GM21515 (cell line): Measurements from ENCODE around the gene MARK3.
"Not testable (repeated sequence)": the region's sequence is repeated elsewhere in the genome, so short reads cannot be mapped to it uniquely, and the experiment has no call there.

Experiments
- ATAC-seq: cut with Tn5 transposase; IDR thresholded peaks from one replicate; pipeline ENCODE4 v1.9.1; 2021; ENCODE audit not compliant: unreplicated experiment

MARK3 gene

DNA sequence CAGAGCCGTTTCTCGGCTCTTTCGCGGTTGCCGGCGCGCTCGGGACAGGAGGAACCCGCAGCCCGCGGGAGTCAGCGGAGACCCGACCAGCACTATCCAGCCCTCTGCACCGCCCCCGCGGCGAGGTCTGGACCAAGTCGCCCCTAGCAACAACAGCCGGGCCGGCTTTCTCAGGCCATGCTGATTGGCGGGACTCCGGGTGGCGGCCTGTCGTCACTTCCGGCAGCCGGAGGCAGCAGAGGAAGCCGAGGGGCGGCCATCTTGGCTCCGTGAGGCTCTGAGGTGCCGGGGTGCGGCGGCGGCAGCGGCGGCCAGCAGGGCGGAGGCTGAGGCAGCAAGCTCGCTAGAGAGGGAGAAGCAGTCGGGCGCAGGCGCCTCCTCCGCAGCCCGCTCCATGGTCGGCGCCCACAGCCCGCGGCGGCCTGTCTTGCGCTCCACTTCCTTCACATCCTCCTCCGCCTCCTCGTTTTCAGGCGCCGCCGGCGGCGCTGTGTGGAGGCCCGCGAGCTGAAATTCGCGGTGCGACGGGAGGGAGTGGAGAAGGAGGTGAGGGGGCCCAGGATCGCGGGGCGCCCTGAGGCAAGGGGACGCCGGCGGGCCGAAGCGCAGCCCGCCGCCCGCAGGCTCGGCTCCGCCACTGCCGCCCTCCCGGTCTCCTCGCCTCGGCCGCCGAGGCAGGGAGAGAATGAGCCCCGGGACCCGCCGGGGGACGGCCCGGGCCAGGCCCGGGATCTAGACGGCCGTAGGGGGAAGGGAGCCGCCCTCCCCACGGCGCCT is at the start of gene MARK3:
MARK3 (plus strand) TSS at position 264 of the 777 bp plus-strand sequence. CDS start 615 bp downstream, outside the sequence.
- ATAC-seq, result peak; percentile 93

DNA sequence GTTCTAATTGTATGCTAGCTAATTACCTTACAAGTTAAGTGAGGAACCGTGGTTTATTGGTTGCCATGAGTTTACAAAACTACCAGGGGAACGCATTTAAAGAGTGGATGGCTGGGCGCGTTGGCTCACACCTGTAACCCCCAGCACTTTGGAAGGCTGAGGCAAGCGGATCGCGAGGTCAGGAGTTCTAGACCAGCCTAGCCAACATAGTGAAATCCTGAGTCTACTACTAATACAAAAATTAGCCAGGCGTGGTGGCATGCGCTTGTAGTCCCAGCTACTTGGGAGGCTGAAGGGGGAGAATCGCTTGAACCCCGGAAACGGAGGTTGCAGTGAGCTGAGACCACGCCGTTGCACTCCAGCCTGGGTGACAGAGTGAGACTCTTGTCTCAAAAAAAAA is 49.0 kb upstream of the MARK3 start:
- ATAC-seq, result no peak

DNA sequence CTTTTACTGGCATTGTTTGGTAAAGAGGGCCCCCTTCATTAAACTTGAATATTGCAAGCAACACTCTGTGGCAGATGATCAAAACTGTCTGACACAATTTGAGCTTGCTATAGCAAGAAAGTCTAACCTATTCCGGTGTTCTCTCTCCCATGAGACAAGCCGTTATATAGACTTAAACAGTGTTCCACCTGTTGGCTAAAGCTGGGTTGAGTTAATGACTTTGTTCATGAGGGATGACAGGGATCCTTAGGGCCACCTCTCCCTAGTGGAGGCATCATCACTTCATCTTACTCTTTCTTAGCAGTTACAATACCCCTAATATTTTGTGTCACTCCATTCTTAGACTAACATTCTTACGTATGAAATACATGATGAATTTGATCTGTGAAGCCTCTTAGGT is 47.4 kb upstream of the MARK3 start:
- no peak for ATAC-seq

DNA sequence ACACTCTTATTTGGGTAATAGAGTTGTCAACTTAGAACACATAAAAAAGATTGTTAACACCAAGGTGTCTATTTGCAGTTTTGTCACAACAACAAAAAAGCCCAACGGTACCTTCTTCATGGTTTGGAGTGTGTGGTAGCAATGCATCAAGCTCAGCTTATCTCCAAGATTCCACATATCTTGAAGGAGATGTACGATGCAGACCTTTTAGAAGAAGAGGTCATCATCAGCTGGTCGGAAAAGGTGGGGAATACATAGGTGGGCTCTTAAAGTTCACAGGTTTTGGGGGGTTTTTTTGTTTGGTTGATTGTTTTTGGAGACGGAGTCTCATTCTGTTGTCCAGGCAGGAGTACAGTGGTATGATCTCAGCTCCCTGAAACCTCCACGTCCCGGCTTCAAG is 45.7 kb upstream of the MARK3 start:
- no peak for ATAC-seq

DNA sequence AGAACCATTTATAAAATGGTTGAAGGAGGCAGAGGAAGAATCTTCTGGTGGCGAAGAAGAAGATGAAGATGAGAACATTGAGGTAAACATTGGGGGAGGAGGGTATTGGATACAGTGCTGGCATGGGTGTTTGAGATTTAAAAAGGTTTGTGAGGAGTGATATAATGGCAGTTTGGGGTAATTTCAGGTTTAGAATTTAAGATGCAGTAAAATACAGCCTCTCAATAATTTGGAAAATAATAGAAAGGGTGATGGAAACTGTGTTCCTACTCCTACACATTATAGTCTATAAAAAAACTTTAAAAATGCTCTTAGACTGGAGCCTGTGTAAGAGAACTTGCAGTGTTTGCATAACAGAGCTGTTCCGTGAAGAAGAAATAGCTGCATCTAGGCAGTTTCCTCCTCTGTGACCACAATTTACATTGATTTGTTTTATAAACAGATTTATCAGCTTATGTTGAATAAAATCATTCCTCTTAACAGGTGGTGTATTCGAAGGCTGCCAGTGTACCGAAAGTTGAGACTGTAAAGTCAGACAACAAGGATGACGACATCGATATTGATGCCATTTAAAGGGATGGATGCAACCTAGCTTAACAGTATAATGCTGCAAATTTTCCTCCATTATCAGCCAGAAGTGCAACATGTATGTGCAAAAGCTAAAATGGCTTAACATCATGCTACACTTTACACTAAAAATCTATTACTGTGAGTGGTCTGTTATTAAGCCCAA is 44.6 kb upstream of the MARK3 start:
- ATAC-seq, result no peak

DNA sequence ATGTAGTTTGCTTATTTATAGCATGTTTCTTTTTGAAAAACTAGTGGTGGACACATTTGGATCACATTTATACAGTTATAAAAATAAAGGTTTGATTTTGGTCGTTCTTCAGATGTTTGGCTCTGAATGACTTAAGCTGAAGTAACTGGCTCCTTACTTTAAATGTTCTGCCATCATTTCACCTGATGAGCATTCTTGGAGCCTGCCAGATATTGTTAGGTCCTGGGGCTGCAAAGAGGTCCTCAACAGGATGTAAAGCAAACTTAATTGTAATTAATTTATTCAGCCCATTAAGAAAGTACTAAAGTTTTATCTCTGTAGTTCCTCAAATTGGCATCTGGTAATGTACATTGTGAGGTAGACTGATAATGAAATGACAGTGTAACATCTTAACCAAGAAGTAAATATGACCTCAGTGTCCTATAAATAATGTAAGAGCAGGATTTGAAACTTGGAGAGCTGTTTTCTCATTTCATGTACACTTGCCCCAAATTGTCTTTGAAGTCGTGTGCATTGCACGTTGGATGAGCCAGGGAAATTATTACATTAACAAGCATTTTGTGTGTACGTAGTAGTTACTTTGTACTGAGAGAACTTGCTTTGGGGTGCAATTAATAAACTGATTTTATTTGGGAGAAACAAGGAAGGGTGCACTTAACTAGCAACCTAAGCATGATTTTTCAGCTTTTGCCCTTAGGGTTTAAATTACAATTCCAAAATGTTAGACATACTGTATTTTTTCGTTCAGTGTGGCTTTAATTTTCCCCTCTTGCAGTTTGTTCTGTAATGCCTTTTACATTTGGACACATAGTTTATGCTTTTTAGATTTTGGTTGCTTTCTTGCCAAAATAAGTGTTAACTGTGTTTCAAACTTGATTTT is 43.7 kb upstream of the MARK3 start:
- ATAC-seq, result no peak

DNA sequence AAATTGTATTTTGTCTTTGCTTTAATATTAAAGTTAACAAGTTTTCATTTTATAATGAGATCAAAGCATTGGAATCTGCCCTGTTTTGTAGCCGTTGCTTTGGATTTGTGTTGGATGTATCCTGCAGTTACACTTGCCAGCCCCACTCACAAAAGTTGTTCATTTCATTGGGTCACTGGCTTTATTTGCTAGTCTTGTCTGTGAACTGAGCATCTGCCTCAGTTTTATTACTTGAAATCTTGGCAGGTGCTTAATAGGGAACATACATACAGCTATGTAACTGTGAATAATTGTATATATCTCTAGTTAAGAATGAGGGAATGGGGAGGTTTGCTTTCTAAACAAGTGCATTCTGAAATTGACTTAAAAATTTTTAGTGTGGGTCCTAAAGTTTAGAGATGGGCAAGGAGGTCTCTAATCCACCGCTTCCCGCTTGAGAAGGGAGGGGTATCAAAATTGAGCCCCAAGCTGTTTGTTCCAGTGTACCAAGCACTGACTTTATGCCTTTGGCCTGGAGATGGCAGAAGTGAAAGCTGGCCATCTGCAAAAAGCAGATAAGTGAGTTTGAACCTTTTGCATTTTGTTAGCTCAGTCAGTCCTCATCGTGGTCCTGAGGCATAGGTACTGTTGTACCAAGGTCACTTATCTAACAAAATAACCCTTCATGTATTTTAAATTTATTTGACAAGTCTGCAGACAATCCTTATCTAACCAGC is 41.9 kb upstream of the MARK3 start:
- no peak for ATAC-seq

DNA sequence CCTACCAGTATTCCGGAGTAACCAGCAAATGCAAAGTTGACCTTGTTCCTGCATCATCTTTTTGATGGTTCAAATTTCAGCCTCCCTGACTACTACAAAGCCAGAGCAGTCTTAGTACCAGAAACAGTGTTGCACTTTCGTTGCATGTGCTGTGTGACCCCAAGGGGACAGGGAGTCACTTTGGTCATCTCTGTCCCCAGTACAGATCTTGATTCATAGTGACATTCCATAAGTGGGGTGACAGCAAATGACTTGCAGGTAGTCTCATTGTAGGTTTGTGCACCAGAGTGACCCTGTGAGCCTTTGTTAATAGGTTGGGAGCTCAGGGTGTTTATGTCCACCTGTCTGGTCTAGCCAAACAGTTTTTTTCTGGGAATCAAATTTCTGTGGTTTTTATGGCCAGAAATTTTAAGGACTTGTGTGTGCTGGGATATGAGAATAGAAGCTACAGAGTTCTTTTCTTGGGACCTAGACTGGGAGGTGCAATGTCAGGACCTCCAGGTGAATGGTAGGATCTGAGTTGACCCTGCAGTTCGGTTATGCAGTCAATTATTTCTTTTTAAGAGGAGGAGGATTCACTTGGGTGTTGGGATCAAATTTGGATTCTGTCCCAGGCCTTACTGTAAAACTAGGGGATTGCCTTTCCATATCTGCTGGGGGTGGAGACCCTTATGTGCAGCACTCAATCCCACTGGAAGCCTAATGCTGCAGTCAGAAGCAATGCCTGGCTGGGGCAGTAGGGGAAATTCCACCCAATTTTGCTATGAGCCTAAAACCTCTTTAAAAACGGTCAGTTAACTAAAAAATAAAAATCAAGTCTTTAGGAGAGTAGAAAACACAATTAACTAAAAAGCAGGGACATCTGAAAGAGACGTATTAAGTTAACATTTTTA is 41.1 kb upstream of the MARK3 start:
- no peak for ATAC-seq

DNA sequence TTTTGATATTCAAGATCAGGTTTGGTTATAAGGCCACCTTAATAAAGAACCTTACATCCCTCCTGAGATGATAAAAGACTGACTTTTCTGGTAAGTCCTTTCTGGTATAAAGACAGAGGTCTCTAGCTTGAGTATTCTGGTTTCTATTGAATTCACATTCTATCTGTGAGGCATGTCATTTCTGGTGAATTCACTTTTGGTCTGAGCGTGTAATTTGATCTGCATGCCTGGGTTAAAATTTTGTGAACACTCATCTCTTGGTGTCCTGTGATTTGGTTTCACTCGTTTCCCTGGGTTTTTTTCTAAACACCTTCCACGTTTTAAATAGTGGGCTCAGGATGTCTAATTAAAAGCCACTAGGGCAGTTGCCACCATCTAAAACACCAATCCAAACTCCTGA is 38.9 kb upstream of the MARK3 start:
- ATAC-seq, result no peak

DNA sequence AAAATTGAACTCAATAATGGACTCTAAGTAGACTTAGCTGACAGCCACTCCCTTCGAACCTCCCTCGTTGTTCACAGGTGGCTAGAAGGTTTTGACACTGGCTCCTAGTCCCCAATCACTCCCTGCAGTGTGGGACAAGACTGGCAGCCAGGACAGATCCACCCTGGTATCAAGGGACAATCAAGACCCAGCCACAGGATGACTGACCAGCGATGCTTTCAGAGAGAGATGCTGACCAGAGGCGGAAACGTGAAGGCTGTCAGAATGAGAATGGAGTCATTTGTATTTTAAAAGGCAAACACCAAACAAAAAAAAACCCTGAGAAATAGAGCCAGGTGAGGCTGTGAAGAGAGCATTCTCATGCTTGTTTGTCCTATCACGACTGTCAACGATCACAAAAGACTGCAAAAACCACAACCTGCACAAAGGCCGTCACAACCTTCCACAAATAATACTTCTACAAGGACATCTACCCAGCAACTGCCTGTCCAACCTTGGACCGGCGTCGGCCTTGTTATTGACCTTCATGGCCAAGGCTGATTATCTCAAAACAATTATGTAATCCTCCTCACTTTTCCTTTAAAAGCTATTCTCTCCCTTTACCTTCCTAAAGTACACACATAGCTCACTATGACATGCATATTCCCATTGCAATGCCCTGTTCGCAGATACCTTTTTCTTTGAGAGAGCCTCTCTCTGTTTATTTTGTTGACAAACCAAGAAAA is 38.0 kb upstream of the MARK3 start:
- ATAC-seq, result no peak

DNA sequence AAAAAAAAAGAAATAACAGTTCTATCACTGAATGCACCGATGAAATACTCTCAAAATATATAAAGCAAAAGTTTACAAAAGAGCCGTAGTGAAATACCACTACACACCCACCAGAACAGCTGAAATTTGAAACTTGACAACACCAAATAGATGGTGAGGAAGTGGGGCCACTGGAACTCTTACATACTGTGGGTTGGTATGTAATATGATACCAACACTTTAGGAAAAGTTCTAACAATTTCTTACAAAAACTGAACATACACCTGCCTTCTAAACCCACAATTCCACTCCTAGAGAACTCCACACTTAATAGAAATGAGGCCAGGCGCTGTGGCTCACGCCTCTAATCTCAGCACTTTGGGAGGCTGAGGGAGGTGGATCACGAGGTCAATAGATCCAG is 37.1 kb upstream of the MARK3 start:
- ATAC-seq, result no peak

DNA sequence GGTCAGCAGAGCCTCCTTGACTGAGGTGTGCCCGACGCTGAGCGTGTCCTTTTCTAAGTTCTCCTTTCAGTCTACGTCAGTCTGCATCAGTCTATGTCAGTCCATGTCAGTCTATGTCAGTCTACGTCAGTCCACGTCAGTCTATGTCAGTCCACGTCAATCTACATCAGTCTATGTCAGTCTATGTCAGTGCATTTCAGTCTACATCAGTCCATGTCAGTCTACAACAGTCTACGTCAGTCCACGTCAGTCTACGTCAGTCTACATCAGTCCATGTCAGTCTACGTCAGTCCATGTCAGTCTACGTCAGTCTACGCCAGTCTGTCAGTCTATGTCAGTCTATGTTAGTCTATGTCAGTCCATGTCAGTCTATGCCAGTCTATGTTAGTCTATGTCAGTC is 35.2 kb upstream of the MARK3 start:
- no peak for ATAC-seq

DNA sequence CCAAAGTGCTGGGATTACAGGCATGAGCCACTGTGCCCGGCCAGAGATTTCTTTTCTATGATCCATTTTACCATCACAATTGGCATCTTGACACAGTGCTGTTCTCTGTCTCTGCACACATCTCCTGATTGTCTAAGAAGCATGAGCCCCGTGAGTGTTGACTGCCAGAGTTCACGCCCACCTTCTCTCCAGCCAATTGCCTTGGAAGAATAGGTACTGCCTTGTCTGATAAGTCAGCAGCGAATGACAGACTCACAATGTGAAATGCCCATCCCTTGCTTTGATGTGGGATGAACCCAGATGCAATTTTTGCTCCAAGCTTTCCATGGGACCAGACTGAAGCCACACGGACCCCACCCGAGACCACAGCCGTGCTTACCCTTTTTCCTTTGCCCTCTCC is 31.9 kb upstream of the MARK3 start:
- no peak for ATAC-seq

DNA sequence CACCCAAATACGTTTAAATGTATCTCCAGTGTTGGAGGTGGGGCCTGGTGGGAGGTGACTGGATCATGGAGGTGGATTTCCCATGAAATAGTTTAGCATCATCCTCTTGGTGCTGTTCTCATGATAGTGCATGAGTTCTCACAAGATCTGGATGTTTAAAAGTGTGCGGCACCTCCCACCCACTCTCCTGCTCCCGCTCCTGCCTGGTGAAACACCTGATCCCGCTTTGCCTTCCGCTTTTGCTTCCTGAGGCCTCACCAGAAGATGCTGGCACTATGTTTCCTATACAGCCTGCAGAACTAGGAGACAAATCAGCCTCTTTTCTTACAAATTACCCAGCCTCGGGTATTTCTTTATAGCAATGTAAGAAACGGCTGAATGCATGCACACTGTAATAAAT is 31.1 kb upstream of the MARK3 start:
- ATAC-seq, result no peak

DNA sequence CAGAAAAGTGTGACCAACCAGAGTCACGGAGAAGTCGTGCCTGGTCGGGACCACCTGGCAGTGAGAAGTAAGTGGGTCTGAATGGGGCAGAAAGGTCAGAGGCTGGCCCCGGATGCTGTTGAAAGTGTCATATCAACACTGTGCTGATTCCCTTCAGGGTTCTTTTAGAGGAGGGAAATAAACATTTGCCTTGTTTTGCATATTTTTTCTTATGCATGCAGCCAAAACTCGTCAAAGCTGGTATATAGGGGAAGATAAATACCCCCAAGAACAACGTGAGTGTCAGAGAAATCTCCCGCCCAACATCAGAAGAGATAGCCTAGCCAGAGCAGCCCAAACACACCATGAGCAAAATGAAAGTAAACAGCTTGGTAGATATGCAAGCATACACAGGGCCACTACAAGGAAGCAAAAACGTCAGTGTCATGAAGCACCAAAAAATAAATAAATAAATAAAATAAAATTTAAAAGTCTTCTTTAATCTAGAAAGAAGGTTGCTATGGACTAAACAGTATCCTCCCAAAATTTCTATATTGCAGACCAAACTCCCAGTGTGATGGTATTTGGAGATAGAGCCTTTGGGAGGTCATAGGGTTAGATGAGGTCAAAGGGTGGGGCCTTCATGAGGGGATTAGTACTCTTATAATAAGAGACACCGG is 29.1 kb upstream of the MARK3 start:
- ATAC-seq, result no peak

DNA sequence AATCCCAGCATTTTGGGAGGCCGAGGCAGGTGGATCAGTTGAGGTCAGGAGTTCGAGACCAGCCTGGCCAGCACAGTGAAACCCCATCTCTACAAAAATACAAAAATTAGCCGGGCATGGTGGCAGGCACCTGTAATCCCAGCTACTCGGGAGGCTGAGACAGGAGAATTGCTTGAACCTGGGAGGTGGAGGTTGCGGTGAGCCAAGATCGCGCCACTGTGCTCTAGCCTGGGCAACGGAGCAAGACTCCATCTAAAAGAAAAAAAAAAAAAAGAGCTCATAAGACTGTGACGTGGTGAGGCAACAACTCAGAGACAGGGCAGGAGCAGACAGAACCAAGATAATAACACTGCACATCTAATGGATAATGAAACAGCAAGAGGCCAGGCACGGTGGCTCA is 27.7 kb upstream of the MARK3 start:
- ATAC-seq, result not testable (repeated sequence)

DNA sequence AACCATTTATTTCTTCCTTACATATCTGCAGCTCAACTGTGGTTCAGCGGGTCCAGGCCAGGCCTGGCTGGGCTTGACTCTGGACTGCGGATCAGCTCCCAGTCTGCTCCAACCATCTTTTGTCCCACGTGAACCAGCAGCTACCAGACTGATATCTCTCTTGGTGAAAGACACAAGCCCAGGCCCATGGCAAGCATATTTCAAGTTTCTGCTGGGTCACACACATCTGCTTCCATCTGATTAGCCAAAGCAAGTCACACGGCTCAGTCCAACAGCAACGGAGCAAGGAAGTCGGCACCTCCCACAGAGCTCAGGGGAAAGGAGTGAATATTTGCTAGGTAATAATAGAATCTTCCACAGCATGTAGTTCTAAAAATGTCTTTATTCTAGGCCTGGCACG is 24.7 kb upstream of the MARK3 start:
- ATAC-seq, result no peak

DNA sequence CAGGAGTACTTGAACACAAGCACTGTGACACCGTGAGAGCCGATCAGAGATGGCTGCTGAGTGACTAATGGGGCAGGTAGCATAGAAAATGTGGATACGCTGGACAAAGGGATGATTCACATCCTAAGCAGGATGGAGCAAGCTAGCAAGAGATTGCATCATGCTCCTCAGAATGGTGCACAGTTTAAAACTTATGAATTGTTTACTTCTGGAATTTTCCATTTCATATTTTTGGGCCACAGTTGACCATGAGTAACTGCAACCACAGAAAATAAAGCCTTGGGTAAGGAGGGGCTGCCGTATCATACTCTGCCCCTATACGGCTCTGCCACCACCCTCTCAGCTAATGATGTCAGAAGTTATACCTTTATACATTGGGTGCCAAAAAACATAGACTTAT is 23.3 kb upstream of the MARK3 start:
- ATAC-seq, result no peak

DNA sequence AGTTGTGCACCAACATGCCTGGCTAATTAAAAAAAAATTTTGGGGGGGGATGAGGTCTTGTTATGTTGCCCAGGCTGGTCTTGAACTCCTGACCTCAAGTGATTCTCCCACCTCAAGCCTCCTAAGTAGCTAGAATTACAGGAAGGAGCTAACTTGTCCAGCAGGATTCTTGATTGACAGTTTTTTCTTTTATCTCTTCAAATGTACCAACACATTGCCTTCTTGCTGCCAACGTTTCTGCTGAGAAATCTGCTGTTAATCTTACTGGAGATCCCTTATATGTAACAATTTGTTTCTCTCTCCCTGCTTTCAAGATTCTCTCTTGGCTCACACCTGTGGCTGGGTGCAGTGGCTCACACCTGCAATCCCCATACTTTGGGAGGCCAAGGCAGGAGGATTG is 22.4 kb upstream of the MARK3 start:
- no peak for ATAC-seq
